NCI-H1105 treated with DMSO at 0.1 percent for 48 hours (cell line): ENCODE results near the gene THSD7B.
"Not testable (repeated sequence)": the region's sequence is repeated elsewhere in the genome, so short reads cannot be mapped to it uniquely, and the experiment has no call there.

Experiments used
- DNase-seq: peaks from one replicate; lab custom pipeline; 2025; lab: John Stamatoyannopoulos, UW

THSD7B gene

DNA sequence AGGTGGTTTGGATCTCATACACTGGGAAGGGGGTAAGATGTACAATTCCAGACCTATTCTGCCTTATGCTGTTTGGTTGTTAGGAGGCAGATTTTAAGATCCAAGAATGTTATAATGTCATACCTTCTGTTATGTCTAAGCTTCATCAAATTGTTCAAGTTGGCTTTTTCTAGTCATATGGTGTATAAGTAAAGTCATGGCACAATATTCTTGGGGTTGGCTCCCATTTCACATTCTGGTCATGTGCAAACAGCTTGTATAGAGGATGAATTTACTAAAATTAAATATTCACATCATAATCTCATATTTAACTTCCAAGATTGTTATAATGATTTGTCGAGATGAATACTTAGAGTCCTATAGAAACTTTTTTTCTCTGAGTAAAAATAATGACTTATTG, 774.0 kb downstream of the THSD7B start:
- DNase-seq: no peak

- DNase-seq: no peak
These were observed 782.5 kb downstream of the THSD7B start for GRCh38 chr2:137547842-137548241.

GRCh38 chr2:137566387-137566786, 801.0 kb downstream of the THSD7B start:
- no peak for DNase-seq

DNA sequence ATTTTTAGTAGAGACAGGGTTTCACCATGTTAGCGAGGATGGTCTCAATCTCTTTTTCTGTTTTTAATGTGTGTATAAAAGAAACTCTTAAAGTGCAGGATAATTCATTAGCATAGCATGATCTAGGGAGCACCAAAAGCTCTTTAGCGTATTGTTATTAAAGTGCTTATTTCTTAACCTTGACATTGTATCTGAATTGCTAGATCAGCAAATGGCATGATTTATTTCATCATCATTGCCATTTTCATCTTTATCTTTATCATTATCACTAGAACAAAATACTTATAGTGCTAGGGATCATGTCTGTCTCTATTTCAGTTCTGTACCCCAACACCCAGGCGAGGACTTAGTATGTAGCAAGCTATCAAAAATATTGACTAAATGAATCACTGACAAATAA, 805.1 kb downstream of the THSD7B start:
- DNase-seq: no peak

DNA sequence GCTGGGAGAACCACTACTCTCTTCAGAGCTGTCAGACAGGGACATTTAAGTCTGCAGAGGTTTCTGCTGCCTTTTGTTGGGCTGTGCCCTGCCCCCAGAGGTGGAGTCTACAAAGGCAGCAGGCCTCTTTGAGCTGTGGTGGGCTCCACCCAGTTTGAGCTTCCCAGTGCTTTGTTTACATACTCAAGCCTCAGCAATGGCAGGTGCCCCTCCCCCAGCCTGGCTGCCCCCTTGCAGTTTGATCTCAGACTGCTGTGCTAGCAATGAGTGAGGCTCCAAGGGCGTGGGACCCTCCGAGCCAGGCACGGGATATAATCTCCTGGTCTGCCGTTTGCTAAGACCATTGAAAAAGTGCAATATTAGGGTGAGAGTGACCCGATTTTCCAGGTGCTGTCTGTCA, 822.5 kb downstream of the THSD7B start:
- DNase-seq: not testable (repeated sequence)

- not testable (repeated sequence) for DNase-seq
These were observed 823.2 kb downstream of the THSD7B start for GRCh38 chr2:137588578-137588977.

GRCh38 chr2:137590102-137590501, 824.8 kb downstream of the THSD7B start:
- no peak for DNase-seq

- no peak for DNase-seq
These were observed 842.5 kb downstream of the THSD7B start for GRCh38 chr2:137607722-137608318.

DNA sequence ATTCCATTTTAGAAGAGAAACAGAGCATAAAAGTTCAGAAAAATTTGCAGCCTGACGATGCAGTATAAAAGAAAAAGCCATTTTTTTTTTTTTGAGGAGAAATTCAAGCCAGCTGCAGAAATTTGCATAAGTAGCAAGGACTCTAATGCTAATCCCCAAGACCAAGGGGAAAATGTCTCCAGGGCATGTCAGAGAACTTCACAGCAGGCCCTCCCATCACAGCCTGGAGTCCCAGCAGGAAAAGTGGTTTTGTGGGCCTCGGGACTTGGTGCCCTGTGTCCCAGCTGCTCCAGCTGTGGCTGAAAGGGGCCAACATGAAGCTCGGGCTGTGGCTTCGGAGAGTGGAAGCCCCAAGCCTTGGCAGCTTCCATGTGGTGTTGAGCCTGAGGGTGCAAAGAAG, 873.6 kb downstream of the THSD7B start:
- no peak for DNase-seq

DNA sequence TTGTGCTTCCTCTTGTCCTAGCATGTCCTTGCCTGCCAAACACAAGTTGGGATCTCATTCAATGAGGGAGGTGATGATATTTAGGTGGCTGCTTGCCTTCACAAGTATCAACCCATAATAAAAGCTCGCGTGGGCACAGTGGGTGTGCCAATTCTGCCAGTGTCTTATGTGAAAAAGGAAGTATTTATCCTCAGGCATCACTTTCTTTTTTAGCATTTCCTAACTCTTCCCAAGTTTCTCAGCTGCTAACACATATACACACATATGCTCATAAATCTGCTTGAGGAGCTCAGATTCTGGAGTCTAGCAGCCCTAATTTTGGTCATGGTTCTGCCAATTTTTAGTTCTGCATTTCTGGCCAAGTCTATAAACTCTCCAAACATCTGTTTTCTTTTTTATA, 879.4 kb downstream of the THSD7B start:
- no peak for DNase-seq

- no peak for DNase-seq
These were observed 888.7 kb downstream of the THSD7B start for GRCh38 chr2:137654046-137654445.

GRCh38 chr2:137655814-137656213, 890.5 kb downstream of the THSD7B start:
- no peak for DNase-seq

DNA sequence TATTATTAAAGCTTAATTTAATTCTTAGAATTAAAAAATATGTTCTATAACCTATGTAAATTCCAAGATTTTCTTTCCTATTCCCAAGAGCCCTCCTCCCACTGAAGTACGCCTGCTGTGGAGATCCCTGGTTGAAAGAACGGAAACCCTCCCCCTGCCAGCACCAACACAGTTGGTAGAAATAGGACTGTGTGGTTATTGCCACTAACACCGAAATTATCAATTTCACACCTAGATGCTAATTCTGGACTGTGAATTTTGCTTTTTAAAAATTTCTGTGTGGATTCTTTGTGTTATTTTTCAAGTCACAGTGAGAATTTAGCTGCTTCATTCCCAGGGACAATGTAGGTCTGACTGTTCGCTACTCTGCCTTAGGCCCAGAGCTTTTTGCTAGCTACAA, 893.1 kb downstream of the THSD7B start:
- DNase-seq: no peak

DNA sequence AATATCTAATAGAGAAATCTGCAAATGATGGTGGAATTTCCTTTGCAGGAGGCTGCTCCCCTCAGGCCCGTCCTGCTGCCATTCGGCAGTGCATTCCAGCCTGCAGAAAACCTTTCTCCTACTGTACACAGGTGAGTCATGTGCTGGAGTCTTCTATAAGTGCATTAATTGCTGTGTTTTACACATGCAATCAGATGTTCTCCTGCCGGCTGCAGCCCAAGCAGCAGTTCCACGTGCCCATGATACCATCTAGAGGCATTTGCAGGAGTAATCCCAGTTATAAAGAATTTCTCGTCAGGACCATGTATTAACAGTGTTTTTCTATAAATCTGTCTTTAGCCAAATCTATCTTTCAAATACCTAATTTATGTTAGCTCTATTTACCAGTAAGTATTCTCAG, 894.3 kb downstream of the THSD7B start:
- no peak for DNase-seq

DNA sequence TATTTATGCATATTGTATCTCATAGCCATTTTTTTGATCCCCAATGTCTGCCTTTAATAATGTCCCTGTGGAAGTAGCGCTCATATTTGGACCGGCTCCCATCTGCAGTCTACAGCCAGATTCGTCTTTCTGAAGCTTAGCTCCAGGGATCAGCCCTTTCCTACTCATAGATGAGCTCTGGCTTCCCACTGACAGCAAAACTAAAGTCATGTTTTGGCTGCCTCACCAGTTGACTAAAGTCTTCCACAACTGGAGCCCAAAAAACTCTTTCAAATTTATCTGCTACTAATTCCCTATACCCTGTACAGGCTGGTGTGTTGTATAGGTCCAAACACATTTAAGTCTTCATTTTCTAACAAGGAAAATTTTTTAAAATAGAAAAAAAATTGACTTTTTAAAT, 904.8 kb downstream of the THSD7B start:
- DNase-seq: no peak

DNA sequence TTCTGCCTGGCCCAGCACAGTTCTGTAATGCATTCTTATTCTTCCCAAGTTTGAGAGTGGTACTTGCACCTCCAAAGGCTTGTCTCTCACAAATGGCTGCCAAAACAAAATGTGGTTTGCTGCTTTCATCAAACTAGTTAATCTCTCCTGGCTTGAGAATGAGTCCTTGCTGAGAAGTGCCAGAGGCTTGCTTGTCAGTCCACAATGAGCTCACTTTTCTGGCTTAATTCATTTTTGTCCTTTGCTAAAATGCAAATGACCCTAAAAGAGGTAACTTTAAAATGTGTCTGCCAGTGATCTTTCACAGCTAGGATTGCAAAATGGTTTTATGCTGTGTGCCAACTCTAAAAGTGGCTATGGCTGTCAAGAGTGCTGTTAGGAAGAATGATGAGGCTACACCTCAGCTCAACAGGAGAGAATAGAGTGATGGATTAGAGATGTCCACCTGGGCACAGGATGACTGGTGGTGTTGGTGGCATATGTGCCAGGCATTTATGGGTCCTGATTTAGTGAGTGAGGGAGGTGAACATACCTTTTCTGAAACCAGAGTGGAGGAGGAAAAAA, 907.7 kb downstream of the THSD7B start:
- DNase-seq: no peak

- DNase-seq: no peak
These were observed 909.6 kb downstream of the THSD7B start for GRCh38 chr2:137674991-137675390.

DNA sequence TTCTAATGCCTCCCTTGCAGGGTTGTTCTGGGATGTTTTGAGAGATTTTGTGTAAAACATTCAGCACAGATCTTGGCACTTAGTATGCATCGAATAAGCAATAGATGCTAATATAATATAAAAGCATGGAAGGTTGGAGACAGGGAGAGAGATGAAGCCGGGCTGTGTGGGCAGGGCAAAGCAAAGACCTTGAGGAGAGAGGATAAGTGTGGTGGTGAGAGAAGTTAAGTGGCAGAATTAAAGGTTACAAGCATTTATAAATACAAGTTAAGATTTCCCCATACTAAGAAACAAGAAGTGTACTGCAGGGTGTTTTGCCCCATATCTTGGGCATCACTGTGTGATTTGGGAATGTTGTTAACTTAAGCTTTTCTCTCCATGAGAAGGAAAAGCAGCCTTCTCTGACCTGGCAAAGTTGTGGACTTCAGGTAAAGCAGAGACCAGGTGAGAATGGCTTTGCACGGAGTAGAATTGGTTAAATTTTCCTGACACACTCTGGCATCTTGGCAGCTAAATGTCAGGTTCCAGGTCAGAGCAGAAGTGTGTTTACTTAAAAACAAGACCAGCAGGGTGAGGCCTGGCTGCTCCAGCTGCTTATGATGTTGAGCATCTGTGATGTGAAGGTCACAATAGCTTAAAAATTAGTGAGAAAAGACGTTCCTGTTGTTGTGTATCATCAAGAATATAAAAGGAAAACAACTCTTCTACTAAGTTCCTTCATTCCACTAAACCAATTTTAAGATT, 910.4 kb downstream of the THSD7B start:
- peak; percentile 27 for DNase-seq

GRCh38 chr2:137676346-137676745, 911.0 kb downstream of the THSD7B start:
- no peak for DNase-seq

DNA sequence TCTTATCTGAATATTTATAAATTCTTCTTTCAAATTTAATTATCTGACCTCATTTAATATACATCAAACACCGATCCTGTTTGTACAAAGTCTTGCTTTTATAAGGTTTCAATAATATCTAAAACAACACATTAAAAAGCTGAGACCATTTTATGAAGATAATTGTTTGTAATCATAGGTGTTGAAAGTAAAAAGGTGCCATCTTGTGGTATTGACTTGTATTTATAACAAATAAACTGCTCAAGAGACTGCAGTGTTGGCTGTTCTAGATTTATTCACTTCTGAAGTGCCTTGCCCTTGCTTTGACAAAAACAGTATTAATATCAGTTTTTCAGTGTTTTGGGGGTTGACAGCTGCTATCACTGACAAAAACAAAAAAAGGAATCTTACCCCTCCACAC, 912.1 kb downstream of the THSD7B start:
- peak; percentile 49 for DNase-seq

- no peak for DNase-seq
These were observed 924.2 kb downstream of the THSD7B start for GRCh38 chr2:137689549-137689948.

GRCh38 chr2:137693534-137693933, 928.2 kb downstream of the THSD7B start:
- no peak for DNase-seq

DNA sequence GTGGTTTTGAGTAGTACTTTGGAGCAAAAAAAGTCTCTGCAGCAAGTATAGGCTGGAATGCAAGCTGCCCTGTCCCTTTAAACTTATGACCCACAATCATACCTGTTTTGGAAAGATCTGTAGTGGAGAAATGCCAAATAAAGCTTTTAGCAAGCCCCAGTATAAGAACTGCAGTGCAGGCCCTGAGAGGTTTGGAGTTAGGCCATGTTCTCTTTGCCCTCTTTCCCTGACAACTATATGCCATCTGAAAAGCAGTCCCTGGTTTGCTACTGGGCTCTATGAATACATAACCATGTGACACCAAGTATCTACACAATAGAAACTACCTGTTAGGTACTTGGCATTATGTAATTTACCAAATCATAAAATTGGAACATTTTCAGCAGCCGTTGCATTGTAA, 931.6 kb downstream of the THSD7B start:
- DNase-seq: no peak

DNA sequence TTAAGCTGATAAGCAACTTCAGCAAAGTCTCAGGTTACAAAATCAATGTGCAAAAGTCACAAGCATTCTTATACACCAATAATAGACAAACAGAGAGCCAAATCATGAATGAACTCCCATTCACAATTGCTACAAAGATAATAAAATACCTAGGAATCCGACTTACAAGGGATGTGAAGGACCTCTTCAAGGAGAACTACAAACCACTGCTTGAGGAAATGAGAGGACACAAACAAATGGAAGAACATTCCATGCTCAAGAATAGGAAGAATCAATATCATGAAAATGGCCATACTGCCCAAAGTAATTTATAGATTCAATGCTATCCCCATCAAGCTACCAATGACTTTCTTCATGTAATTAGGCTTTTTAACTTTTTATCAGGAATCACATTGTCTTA, 934.9 kb downstream of the THSD7B start:
- DNase-seq: not testable (repeated sequence)
